ENCODE results near the gene SELENOS.

The SELENOS gene

DNA sequence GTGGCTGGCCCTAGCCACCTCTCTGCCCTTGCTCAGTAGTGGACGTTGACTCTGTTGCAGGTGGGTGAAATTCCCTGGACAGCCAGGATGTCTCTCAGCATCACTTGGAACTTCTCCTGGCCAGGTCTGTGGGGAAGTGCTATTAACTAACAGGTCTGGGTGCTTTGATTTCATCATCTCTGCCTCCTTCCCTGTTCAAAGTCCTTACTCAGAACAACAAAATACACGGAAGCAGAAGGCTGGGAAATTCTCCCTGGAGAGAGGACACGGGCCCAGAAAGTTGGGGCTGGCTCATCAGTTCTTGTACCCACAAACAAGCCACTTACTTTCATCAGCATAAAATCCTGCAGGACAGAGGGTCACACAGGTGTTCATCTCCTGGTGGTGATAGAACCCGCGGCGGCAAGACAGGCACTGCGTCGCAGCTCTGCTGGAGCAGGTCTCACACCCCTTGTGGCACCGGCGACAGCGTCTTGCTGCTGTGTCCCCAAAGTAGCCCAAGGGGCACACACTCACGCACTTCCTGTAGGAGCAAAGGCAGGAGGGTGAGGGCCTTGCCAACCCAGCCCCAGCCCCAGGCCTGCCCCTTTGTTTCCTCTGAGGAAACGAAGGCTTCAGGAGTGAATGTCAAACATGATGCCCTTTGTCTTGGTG lies 47.4 kb upstream of the SELENOS start:
- ATAC-seq: no peak
- TF ChIP-seq ZNF70 (CRISPR knock-in tag; IDR thresholded peaks at IDR 0.05) (no peak), TOX (CRISPR knock-in tag; IDR thresholded peaks at IDR 0.05; ENCODE audit: borderline replicate concordance) (no peak), BACH2 (CRISPR knock-in tag; IDR thresholded peaks at IDR 0.05; ENCODE audit: borderline replicate concordance) (no peak), ESRRG (CRISPR knock-in tag; IDR thresholded peaks at IDR 0.05) (no peak)
- TF ChIP-seq, protein P1, sequence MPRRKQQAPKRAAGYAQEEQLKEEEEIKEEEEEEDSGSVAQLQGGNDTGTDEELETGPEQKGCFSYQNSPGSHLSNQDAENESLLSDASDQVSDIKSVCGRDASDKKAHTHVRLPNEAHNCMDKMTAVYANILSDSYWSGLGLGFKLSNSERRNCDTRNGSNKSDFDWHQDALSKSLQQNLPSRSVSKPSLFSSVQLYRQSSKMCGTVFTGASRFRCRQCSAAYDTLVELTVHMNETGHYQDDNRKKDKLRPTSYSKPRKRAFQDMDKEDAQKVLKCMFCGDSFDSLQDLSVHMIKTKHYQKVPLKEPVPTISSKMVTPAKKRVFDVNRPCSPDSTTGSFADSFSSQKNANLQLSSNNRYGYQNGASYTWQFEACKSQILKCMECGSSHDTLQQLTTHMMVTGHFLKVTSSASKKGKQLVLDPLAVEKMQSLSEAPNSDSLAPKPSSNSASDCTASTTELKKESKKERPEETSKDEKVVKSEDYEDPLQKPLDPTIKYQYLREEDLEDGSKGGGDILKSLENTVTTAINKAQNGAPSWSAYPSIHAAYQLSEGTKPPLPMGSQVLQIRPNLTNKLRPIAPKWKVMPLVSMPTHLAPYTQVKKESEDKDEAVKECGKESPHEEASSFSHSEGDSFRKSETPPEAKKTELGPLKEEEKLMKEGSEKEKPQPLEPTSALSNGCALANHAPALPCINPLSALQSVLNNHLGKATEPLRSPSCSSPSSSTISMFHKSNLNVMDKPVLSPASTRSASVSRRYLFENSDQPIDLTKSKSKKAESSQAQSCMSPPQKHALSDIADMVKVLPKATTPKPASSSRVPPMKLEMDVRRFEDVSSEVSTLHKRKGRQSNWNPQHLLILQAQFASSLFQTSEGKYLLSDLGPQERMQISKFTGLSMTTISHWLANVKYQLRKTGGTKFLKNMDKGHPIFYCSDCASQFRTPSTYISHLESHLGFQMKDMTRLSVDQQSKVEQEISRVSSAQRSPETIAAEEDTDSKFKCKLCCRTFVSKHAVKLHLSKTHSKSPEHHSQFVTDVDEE (CRISPR knock-in tag; IDR thresholded peaks at IDR 0.05): no peak
- TF ChIP-seq, protein P2, sequence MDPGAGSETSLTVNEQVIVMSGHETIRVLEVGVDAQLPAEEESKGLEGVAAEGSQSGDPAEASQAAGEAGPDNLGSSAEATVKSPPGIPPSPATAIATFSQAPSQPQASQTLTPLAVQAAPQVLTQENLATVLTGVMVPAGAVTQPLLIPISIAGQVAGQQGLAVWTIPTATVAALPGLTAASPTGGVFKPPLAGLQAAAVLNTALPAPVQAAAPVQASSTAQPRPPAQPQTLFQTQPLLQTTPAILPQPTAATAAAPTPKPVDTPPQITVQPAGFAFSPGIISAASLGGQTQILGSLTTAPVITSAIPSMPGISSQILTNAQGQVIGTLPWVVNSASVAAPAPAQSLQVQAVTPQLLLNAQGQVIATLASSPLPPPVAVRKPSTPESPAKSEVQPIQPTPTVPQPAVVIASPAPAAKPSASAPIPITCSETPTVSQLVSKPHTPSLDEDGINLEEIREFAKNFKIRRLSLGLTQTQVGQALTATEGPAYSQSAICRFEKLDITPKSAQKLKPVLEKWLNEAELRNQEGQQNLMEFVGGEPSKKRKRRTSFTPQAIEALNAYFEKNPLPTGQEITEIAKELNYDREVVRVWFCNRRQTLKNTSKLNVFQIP (CRISPR knock-in tag; IDR thresholded peaks at IDR 0.05; ENCODE audit: borderline replicate concordance, low read depth): no peak

DNA sequence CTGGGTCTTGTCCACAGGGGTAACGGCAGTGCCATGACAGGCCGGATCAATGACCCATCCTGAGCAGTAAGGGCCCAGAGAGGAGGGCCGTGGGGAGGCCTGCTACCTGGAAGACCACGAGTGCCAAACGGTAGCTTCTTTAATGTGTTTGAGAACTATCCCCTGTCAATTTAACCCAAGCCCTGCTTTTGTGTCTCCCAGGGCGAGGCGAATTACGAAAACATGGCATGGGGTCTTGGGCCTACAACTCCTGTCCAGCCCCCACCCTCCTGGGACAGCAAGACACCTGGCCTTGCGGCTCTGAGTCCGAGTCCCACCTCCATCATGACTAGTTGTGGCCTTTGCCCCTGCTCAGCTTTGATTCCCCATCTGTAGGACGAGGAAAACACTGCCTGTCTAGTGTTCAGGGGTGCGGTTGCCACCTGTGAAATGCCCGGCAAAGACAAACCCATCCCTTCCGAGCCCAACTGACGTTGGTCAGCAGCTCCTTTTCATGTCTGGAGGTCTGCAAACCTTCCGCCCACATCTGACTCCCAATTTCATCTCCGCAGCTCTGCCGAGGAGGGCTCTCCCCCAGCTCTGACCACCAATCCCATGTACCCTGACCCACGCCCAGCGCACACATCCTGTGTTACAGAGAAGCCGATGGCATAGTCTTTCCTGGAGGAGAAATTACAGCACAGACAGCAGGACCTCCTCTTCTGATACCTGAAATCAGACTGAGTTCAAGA lies 46.7 kb upstream of the SELENOS start:
- no peak for ATAC-seq

DNA sequence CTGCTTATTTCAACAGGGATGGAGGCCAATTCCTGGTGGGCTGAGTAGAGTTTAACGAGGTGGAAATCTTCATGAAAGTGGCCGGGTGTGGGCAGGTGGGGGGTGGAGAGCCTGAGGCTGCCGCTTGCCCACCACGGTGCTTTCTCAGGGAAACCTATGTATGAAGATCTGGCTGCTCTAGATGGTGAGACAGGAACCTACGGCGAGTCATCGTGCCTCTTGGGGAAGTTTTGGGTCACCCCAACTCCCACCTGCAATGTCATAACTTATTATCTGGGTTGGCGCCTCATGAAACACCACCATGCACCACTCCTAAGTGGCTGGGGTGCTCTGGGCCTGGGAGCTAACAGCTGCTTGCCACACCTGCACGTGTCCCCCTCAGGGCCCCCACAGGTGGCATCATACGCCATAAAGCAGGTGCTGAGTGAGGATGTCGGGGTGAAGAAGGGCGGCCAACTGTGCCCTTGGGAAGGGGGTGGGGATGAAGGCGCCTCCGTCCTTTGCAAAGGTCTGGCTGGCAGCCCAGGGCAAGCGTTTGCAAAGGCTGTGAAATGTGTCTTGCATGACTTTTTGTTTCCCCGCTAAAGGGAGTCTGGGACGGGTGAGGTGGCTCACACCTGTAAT lies 45.7 kb upstream of the SELENOS start:
- no peak for TF ChIP-seq ZNF70 (CRISPR knock-in tag; IDR thresholded peaks at IDR 0.05)
- TF ChIP-seq ZC3H10 (CRISPR knock-in tag; IDR thresholded peaks at IDR 0.05): no peak
- no peak for TF ChIP-seq SNAI2 (CRISPR knock-in tag; IDR thresholded peaks at IDR 0.05)
- no peak for TF ChIP-seq GLIS3 (CRISPR knock-in tag; IDR thresholded peaks at IDR 0.05)
- no peak for TF ChIP-seq CSDC2 (CRISPR knock-in tag; IDR thresholded peaks at IDR 0.05)
- no peak for ATAC-seq

More for the DNA sequence above, 46.7 kb upstream of the SELENOS start:
- TF ChIP-seq GLIS3 (CRISPR knock-in tag; IDR thresholded peaks at IDR 0.05): no peak
- TF ChIP-seq PPARA (CRISPR knock-in tag; IDR thresholded peaks at IDR 0.05; ENCODE audit: borderline replicate concordance): no peak
- TF ChIP-seq TCF4 (CRISPR knock-in tag; IDR thresholded peaks at IDR 0.05; ENCODE audit: borderline replicate concordance): no peak

DNA sequence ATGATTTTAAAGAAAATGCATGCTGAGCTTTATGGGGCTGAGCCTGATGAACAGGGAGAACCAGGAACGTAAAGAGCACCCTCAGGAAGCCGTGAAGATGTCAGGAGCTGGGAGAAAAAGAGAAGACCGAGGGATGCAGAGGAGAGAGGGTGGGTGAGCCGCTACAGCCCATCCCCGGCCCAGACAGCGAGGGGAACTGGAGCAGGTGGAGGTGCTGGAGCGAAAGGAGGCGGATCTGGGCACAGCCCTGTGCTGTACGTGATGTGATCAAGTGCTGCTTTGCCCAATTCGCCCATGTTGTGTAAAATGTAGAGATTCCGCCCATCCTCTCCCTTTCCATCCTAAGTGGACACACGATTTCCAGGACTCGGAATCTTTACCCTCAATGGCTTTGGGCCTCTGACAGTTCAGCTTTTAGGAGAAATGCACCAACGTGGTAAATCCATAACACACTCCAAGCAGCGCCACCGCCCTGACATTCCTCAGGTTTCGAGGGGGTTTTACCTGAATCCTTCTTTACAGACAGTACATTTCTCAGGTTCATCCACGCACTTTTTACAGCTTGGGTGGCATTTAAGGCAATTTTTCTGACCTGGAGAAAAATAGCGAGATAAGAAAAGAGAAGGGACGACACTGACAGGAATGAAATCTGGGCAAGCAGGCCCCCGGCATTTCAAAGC lies 44.9 kb upstream of the SELENOS start:
- no peak for ATAC-seq
- TF ChIP-seq ESRRG (CRISPR knock-in tag; IDR thresholded peaks at IDR 0.05) (no peak), ARNTL (CRISPR knock-in tag; IDR thresholded peaks at IDR 0.05; ENCODE audit: borderline replicate concordance, low read depth) (no peak), PPARA (CRISPR knock-in tag; IDR thresholded peaks at IDR 0.05; ENCODE audit: borderline replicate concordance) (no peak), TCF4 (CRISPR knock-in tag; IDR thresholded peaks at IDR 0.05; ENCODE audit: borderline replicate concordance) (no peak), ZFP3 (CRISPR knock-in tag; IDR thresholded peaks at IDR 0.05) (no peak), GLIS3 (CRISPR knock-in tag; IDR thresholded peaks at IDR 0.05) (no peak), TOX (CRISPR knock-in tag; IDR thresholded peaks at IDR 0.05; ENCODE audit: borderline replicate concordance) (no peak), ZNF565 (CRISPR knock-in tag; conservative IDR thresholded peaks at IDR 0.05; ENCODE audit: low read depth) (no peak), BACH2 (CRISPR knock-in tag; IDR thresholded peaks at IDR 0.05; ENCODE audit: borderline replicate concordance) (no peak), ZC3H10 (CRISPR knock-in tag; IDR thresholded peaks at IDR 0.05) (no peak), ZNF8 (CRISPR knock-in tag; IDR thresholded peaks at IDR 0.05) (no peak), OSR1 (CRISPR knock-in tag; IDR thresholded peaks at IDR 0.05) (no peak), CSDC2 (CRISPR knock-in tag; IDR thresholded peaks at IDR 0.05) (no peak)
- TF ChIP-seq, protein P3, sequence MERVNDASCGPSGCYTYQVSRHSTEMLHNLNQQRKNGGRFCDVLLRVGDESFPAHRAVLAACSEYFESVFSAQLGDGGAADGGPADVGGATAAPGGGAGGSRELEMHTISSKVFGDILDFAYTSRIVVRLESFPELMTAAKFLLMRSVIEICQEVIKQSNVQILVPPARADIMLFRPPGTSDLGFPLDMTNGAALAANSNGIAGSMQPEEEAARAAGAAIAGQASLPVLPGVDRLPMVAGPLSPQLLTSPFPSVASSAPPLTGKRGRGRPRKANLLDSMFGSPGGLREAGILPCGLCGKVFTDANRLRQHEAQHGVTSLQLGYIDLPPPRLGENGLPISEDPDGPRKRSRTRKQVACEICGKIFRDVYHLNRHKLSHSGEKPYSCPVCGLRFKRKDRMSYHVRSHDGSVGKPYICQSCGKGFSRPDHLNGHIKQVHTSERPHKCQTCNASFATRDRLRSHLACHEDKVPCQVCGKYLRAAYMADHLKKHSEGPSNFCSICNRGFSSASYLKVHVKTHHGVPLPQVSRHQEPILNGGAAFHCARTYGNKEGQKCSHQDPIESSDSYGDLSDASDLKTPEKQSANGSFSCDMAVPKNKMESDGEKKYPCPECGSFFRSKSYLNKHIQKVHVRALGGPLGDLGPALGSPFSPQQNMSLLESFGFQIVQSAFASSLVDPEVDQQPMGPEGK (CRISPR knock-in tag; IDR thresholded peaks at IDR 0.05; ENCODE audit: borderline replicate concordance): no peak
- TF ChIP-seq, protein P1 (CRISPR knock-in tag; IDR thresholded peaks at IDR 0.05): no peak
- TF ChIP-seq, protein P2 (CRISPR knock-in tag; IDR thresholded peaks at IDR 0.05; ENCODE audit: borderline replicate concordance, low read depth): no peak
- TF ChIP-seq, protein P4, sequence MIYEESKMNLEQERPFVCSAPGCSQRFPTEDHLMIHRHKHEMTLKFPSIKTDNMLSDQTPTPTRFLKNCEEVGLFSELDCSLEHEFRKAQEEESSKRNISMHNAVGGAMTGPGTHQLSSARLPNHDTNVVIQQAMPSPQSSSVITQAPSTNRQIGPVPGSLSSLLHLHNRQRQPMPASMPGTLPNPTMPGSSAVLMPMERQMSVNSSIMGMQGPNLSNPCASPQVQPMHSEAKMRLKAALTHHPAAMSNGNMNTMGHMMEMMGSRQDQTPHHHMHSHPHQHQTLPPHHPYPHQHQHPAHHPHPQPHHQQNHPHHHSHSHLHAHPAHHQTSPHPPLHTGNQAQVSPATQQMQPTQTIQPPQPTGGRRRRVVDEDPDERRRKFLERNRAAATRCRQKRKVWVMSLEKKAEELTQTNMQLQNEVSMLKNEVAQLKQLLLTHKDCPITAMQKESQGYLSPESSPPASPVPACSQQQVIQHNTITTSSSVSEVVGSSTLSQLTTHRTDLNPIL (CRISPR knock-in tag; IDR thresholded peaks at IDR 0.05; ENCODE audit: low read depth): no peak
